ENCODE results near the gene NEU2. TPM values are rescaled to one million over a fixed set of nuclear protein-coding genes. Genes with fewer than 3 reads are reported as not detected.
A peak's percentile ranks its signal among the peaks of the same experiment; 100 is the strongest.
"Not testable (repeated sequence)": the region's sequence is repeated elsewhere in the genome, so short reads cannot be mapped to it uniquely, and the experiment has no call there.

NEU2 gene
- total RNA-seq, 1 experiment from 2014 or later = not detected

GRCh38 chr2:233019610-233020009 lies 12.9 kb upstream of the NEU2 start:
- POLR2A ChIA-PET; BruUV-seq (replicated peaks); RAD21 ChIA-PET (ENCODE audit: low non-redundant PET in 1 of 2, low total read pairs in 2 of 2, uncharacterized antibody in 2 of 2, unreplicated experiment in 2 of 2); H3K4me3 ChIP-seq (replicated peaks in 1 of 2; ENCODE audit: low read depth in 1 of 2, low read length in 2 of 2); H4K20me1 ChIP-seq (ENCODE audit: insufficient read depth); H3K79me2 ChIP-seq (ENCODE audit: insufficient read depth, low read length); DNase-seq (ENCODE audit: low read depth, low spot score); ATAC-seq; CTCF ChIA-PET; H3K27ac ChIP-seq (ENCODE audit: low read depth, low read length); H2AFZ ChIP-seq (ENCODE audit: low read depth, low read length, poor library complexity, severe bottlenecking); H3K4me2 ChIP-seq (ENCODE audit: low read length); H3K27me3 ChIP-seq (ENCODE audit: insufficient read depth, low read length); H3K36me3 ChIP-seq (ENCODE audit: control insufficient read depth in 1 of 2, insufficient read depth in 2 of 2, low read length in 2 of 2); H3K9ac ChIP-seq (ENCODE audit: low read length); intact Hi-C loops (cut with micrococcal nuclease); H3K9me2 ChIP-seq (ENCODE audit: insufficient read depth); H3K9me3 ChIP-seq (ENCODE audit: control insufficient read depth in 1 of 2, insufficient read depth in 1 of 2, low read depth in 1 of 2, low read length in 2 of 2): not testable (repeated sequence)
- H3K4me1 ChIP-seq (ENCODE audit: control insufficient read depth in 1 of 2, insufficient read depth in 2 of 2, low read length in 2 of 2) = peaks cover 0 to 11% of the 10 kb centered on the region in 2 experiments; a peak in 1 of 4 replicates

GRCh38 chr2:233020454-233020853 lies 12.0 kb upstream of the NEU2 start:
- DNase-seq (ENCODE audit: low read depth, low spot score) (no peak), ATAC-seq (no peak)
- Histone ChIP-seq H3K9me2 (ENCODE audit: insufficient read depth) (no peaks in the 10 kb centered on the region), H3K9ac (ENCODE audit: low read length) (no peak overlapping the region), H2AFZ (ENCODE audit: low read depth, low read length, poor library complexity, severe bottlenecking) (no peak overlapping the region), H3K4me2 (ENCODE audit: low read length) (no peak overlapping the region), H4K20me1 (ENCODE audit: insufficient read depth) (no peaks in the 10 kb centered on the region), H3K27ac (ENCODE audit: low read depth, low read length) (no peak overlapping the region), H3K27me3 (ENCODE audit: insufficient read depth, low read length) (no peaks in the 10 kb centered on the region), H3K4me1 (ENCODE audit: control insufficient read depth in 1 of 2, insufficient read depth in 2 of 2, low read length in 2 of 2) (peaks cover 0 to 11% of the 10 kb centered on the region in 2 experiments; a peak in 1 of 4 replicates), H3K79me2 (ENCODE audit: insufficient read depth, low read length) (no peaks in the 10 kb centered on the region), H3K9me3 (ENCODE audit: control insufficient read depth in 1 of 2, insufficient read depth in 1 of 2, low read depth in 1 of 2, low read length in 2 of 2) (no peaks in the 10 kb centered on the region), H3K36me3 (ENCODE audit: control insufficient read depth in 1 of 2, insufficient read depth in 2 of 2, low read length in 2 of 2) (no peaks in the 10 kb centered on the region), H3K4me3 (replicated peaks in 1 of 2; ENCODE audit: low read depth in 1 of 2, low read length in 2 of 2) (no peak overlapping the region)
- intact Hi-C loops (cut with micrococcal nuclease) = no loop called here
- BruUV-seq (replicated peaks) = no TSS peak
- TF ChIP-seq ATF3 (IDR thresholded peaks at IDR 0.05) (no peak), EZH2 (IDR thresholded peaks at IDR 0.05) (no peak), CEBPB (IDR thresholded peaks at IDR 0.05; ENCODE audit: low read depth) (no peak)
- CTCF ChIA-PET = no interaction called here
- RAD21 ChIA-PET (ENCODE audit: low non-redundant PET in 1 of 2, low total read pairs in 2 of 2, uncharacterized antibody in 2 of 2, unreplicated experiment in 2 of 2) = no interaction called here
- POLR2A ChIA-PET = no interaction called here

- Histone ChIP-seq H3K27ac (ENCODE audit: low read depth, low read length) (no peak overlapping the region), H3K79me2 (ENCODE audit: insufficient read depth, low read length) (no peaks in the 10 kb centered on the region), H3K36me3 (ENCODE audit: control insufficient read depth in 1 of 2, insufficient read depth in 2 of 2, low read length in 2 of 2) (no peaks in the 10 kb centered on the region), H3K9me2 (ENCODE audit: insufficient read depth) (no peaks in the 10 kb centered on the region), H3K4me1 (ENCODE audit: control insufficient read depth in 1 of 2, insufficient read depth in 2 of 2, low read length in 2 of 2) (peaks cover 7 to 25% of the 10 kb centered on the region in 2 experiments; a peak in 3 of 4 replicates), H3K4me2 (ENCODE audit: low read length) (0 out of 2 replicates have a peak overlapping the region, but pooled peaks have one; percentile 2), H3K4me3 (replicated peaks in 1 of 2; ENCODE audit: low read depth in 1 of 2, low read length in 2 of 2) (no peak overlapping the region), H3K27me3 (ENCODE audit: insufficient read depth, low read length) (no peaks in the 10 kb centered on the region), H3K9ac (ENCODE audit: low read length) (no peak overlapping the region), H3K9me3 (ENCODE audit: control insufficient read depth in 1 of 2, insufficient read depth in 1 of 2, low read depth in 1 of 2, low read length in 2 of 2) (no peaks in the 10 kb centered on the region), H2AFZ (ENCODE audit: low read depth, low read length, poor library complexity, severe bottlenecking) (no peak overlapping the region), H4K20me1 (ENCODE audit: insufficient read depth) (no peaks in the 10 kb centered on the region)
- ATAC-seq (no peak), DNase-seq (ENCODE audit: low read depth, low spot score) (no peak)
- ChIA-PET RAD21 (ENCODE audit: low non-redundant PET in 1 of 2, low total read pairs in 2 of 2, uncharacterized antibody in 2 of 2, unreplicated experiment in 2 of 2) (no interaction called here), CTCF (no interaction called here), POLR2A (no interaction called here)
- no TSS peak for BruUV-seq (replicated peaks)
- intact Hi-C loops (cut with micrococcal nuclease) = no loop called here
- TF ChIP-seq ELF1 (IDR thresholded peaks at IDR 0.05; ENCODE audit: borderline replicate concordance, low read depth) (no peak), YY1 (IDR thresholded peaks at IDR 0.05; ENCODE audit: extremely low read depth, insufficient replicate concordance, low read depth, low read length) (no peak), SP1 (IDR thresholded peaks at IDR 0.05; ENCODE audit: low read depth) (no peak), CBX3 (IDR thresholded peaks at IDR 0.05; ENCODE audit: low read depth) (no peak), POLR2A (IDR thresholded peaks at IDR 0.05; ENCODE audit: borderline replicate concordance, extremely low read depth, insufficient read depth, insufficient read length) (no peak), RAD21 (IDR thresholded peaks at IDR 0.05; ENCODE audit: low read depth) (no peak), ZFX (IDR thresholded peaks at IDR 0.05) (no peak), TCF7L2 (IDR thresholded peaks at IDR 0.05; ENCODE audit: borderline replicate concordance, extremely low read depth, insufficient read depth, insufficient read length) (no peak), MAX (IDR thresholded peaks at IDR 0.05) (no peak), SIN3A (IDR thresholded peaks at IDR 0.05; ENCODE audit: low read depth) (no peak), CTCF (IDR thresholded peaks at IDR 0.05 in 2 of 3, conservative IDR thresholded peaks at IDR 0.05 in 1 of 3; ENCODE audit: borderline replicate concordance in 1 of 3, insufficient read depth in 1 of 3, low read depth in 2 of 3, low read length in 2 of 3) (no peak), FOSL1 (IDR thresholded peaks at IDR 0.05; ENCODE audit: low read depth) (no peak)
Observed at GRCh38 chr2:233021771-233022170, 10.7 kb upstream of the NEU2 start.

All from HCT116 (cell line).